Colonic mucosa (tissue), 4 donors: Measurements from ENCODE around the gene WASL. TPM values are rescaled to one million over a fixed set of nuclear protein-coding genes. Genes with fewer than 3 reads are reported as not detected.

Experiments
- DNase-seq: peaks from one replicate; pipeline ENCODE4 v3.0.0-alpha.2; 2020
- H3K27ac ChIP-seq: fragments of 200-600 bp; one replicate; pipeline ENCODE4 v1.8.0; 2021
- H3K27me3 ChIP-seq: fragments of 200-600 bp; one replicate; pipeline ENCODE4 v1.8.0; 2021
- H3K36me3 ChIP-seq: fragments of 200-600 bp; one replicate; pipeline ENCODE4 v1.8.0; 2021
- H3K4me1 ChIP-seq: fragments of 200-600 bp; one replicate; pipeline ENCODE4 v1.8.0; 2021; ENCODE audit warnings: mild to moderate bottlenecking
- H3K4me3 ChIP-seq: fragments of 200-600 bp; one replicate; pipeline ENCODE4 v1.8.0; 2021
- H3K9ac ChIP-seq, 2 donors: one replicate each; pipeline ENCODE4 v1.7.0; 2013; ENCODE audit warnings: control low read depth in 2 of 2, low read depth in 2 of 2, low read length in 2 of 2
- H3K9me3 ChIP-seq: fragments of 200-600 bp; one replicate; pipeline ENCODE4 v1.8.0; 2021
- CTCF ChIP-seq: fragments of 200-600 bp; IDR thresholded peaks from one replicate; pipeline ENCODE4 v1.8.0; 2022; ENCODE audit warnings: antibody characterized with exemption, mild to moderate bottlenecking
- intact Hi-C: fragments of 100-400 bp; cut with DNase I; formaldehyde crosslinking; loops from one replicate; pipeline ENCODE4 v1.14.1; 2022
- total RNA-seq, 2 donors: library from RNA; stranded (reverse); fragmentation: NEBNext Ultra II Directional in 1 of 2; extraction: Animal tissue kit (Norgen Biotek cat#: 25700) in 1 of 2; gene quantifications; one replicate each; pipeline ENCODE4 v1.2.1, GENCODE V29; 2021
- donor health status: healthy.
- donor health status: DM: no; HTN: no; CAD: no.
- donor health status: DM: no; HTN: no; CAD: no.

Gene WASL
- total RNA-seq, 2 donors from 2014 or later, result 54.9 to 126 TPM

- no peaks in the 10 kb centered on the region for H3K27me3 ChIP-seq
- TF ChIP-seq CTCF, result no peak
- intact Hi-C loops, result no loop called here
- H3K9me3 ChIP-seq, result no peaks in the 10 kb centered on the region
- H3K4me1 ChIP-seq, result no peaks in the 10 kb centered on the region
- no peak overlapping the region for H3K4me3 ChIP-seq
- no peaks in the 10 kb centered on the region for H3K36me3 ChIP-seq
- H3K9ac ChIP-seq, result no peak overlapping the region
- no peak for DNase-seq
- no peak overlapping the region for H3K27ac ChIP-seq
Measured at GRCh38 chr7:123674399-123675180, 74.2 kb downstream of the WASL start.

DNA sequence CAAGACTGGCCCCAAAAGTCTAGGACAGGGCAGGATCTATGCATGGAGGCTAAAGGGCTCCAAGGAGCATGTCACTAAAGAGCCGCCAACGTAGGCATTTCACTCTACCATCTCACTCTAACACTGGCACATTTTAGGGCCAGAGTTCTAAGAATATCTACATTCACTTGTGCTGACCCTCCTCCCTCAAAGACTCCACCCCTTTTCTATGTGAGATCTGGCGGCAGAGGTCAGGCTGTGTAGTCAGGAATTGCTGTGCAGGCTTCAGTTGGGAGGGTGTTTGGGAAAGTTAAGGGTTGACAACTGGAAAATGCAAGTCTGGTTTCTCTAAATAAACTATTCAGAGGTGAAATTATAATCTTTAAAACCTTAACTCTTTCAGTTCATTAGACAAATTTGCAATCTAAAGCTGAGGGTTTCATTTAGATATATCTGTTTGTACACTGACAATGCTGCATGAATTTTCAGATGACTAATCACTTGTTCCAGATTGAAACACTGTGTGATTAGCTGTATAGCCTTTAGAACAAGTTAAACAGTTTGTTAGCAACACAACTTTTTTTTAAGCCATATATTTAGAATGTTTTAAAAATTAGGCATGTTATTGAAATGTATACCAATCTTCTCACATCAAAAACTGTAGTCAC lies 74.9 kb downstream of the WASL start:
- TF ChIP-seq CTCF, result no peak
- H3K9me3 ChIP-seq, result no peaks in the 10 kb centered on the region
- no peak overlapping the region for H3K27ac ChIP-seq
- no peak overlapping the region for H3K9ac ChIP-seq
- H3K27me3 ChIP-seq, result no peaks in the 10 kb centered on the region
- no peaks in the 10 kb centered on the region for H3K4me1 ChIP-seq
- no peak overlapping the region for H3K4me3 ChIP-seq
- intact Hi-C loops, result no loop called here
- no peaks in the 10 kb centered on the region for H3K36me3 ChIP-seq
- no peak for DNase-seq

DNA sequence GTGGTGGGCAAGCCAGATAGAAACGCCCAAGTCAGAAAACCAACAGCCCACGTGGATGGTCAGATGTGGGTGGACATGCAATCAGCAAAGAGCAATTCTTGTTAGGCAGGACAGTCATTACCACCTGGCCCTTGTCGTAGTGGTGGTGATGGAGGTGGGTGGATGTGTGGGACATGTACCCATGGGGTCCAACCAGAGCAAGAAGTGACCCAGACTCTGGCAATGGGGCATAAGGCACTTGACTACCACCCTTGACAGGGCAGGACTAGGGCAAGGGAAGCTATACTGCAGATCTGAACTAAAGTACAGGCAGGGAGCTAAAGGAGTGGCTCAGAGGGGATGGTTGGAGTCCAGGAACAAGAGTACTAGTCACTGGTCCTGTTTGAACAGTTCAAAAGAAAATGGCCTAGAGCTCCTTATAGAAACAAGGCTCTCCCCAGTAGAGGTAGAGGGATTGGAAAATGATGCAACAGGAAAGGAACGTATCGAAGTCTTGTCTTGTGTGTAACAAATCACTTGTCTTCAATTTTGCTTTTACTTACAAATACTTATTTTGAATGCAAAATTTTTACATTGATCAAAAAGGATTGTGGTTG lies 75.6 kb downstream of the WASL start:
- no peaks in the 10 kb centered on the region for H3K4me1 ChIP-seq
- TF ChIP-seq CTCF, result no peak
- H3K9ac ChIP-seq, result no peak overlapping the region
- H3K27me3 ChIP-seq, result no peaks in the 10 kb centered on the region
- no peaks in the 10 kb centered on the region for H3K36me3 ChIP-seq
- no peaks in the 10 kb centered on the region for H3K9me3 ChIP-seq
- no peak for DNase-seq
- H3K27ac ChIP-seq, result no peak overlapping the region
- intact Hi-C loops, result no loop called here
- no peak overlapping the region for H3K4me3 ChIP-seq

DNA sequence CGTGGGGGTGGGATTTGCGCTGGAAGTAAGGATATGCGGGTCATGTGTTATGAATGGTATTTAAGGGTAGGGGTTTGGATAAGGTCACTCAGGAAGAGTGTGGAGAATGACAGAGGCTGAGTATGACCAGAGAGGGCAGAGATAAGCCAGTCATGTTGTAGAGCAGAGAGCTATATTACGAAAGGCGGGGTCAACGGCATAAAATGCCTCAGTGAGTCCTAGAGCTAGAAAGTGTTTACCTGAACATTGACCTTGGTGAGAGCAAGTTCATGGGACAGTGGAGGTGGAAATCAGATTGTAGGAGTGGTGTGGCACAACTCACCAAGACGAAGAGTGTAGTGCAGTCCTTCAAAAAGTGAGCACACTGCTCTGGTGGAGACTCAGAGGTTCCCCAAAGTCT lies 79.3 kb downstream of the WASL start:
- no peaks in the 10 kb centered on the region for H3K9me3 ChIP-seq
- no peak for TF ChIP-seq CTCF
- no peak overlapping the region for H3K4me3 ChIP-seq
- no peak overlapping the region for H3K27ac ChIP-seq
- H3K36me3 ChIP-seq, result no peaks in the 10 kb centered on the region
- intact Hi-C loops, result no loop called here
- no peaks in the 10 kb centered on the region for H3K4me1 ChIP-seq
- DNase-seq, result no peak
- H3K27me3 ChIP-seq, result no peaks in the 10 kb centered on the region
- H3K9ac ChIP-seq, result no peak overlapping the region

DNA sequence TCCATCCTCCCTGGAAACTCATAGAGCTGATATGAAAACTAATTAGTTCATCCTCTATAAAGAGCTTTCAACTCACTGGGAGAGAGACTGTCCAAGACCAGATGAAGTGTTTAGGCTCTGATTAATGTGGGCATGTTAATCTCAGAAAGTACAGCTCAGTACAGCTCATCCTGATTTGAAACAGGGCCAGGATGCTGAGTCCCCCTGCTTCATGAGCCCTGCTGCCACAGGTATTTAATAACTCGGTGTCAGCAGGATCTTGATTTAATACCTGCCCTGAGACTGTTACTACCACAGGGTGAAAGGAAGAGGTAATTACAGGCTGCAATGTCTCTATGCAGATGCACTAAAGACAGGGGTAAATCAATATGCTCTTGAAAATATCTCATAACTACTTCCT lies 82.3 kb downstream of the WASL start:
- H3K4me1 ChIP-seq, result no peaks in the 10 kb centered on the region
- no peak overlapping the region for H3K9ac ChIP-seq
- no peak overlapping the region for H3K27ac ChIP-seq
- no peaks in the 10 kb centered on the region for H3K9me3 ChIP-seq
- H3K27me3 ChIP-seq, result no peaks in the 10 kb centered on the region
- intact Hi-C loops, result no loop called here
- DNase-seq, result no peak
- no peaks in the 10 kb centered on the region for H3K36me3 ChIP-seq
- no peak overlapping the region for H3K4me3 ChIP-seq
- TF ChIP-seq CTCF, result no peak
